H1 (cell line): ENCODE results near the gene ADORA1. TPM values are rescaled to one million over a fixed set of nuclear protein-coding genes. Genes with fewer than 3 reads are reported as not detected.

Experiments used
- CTCF ChIA-PET: fragments of 300-600 bp; sonication (Branson Sonifier 250); formaldehyde crosslinking; loops from one replicate; lab custom pipeline; 2021; ENCODE audit not compliant: partially characterized antibody; lab: Charles Lee
- POLR2A ChIA-PET: fragments of 300-600 bp; sonication (Branson Sonifier 250); formaldehyde crosslinking; loops from one replicate; lab custom pipeline; 2021; ENCODE audit warnings: inconsistent platforms; ENCODE audit not compliant: partially characterized antibody; lab: Charles Lee
- DNase-seq, 2 experiments: peaks; one replicate each; pipeline versions ENCODE4 v3.0.0 to v3.0.0-alpha.2; 2010 to 2022; ENCODE audit warnings: low spot score in 2 of 2, low read depth in 1 of 2, mixed read lengths in 1 of 2
- FAIRE-seq: peaks from 2 replicates; lab custom pipeline; 2011; peaks lifted over from hg19 to GRCh38; lab: Jason Lieb, UNC
- H2AFZ ChIP-seq: 2 replicates; pipeline ENCODE4 v1.8.1; 2012; ENCODE audit warnings: low read length, inconsistent platforms
- H2AK5ac ChIP-seq: 2 replicates; pipeline ENCODE4 v1.6.1; 2013; ENCODE audit warnings: low read depth, low read length
- H2BK120ac ChIP-seq: replicated peaks from 2 replicates; pipeline ENCODE3; 2013; ENCODE audit warnings: low read depth, low read length, inconsistent platforms
- H2BK12ac ChIP-seq: 2 replicates; pipeline ENCODE4 v1.6.1; 2013; ENCODE audit warnings: low read depth, low read length
- H2BK15ac ChIP-seq: 2 replicates; pipeline ENCODE4 v1.6.1; 2013; ENCODE audit warnings: low read length
- H2BK20ac ChIP-seq: 2 replicates; pipeline ENCODE4 v1.6.1; 2013; ENCODE audit warnings: low read length
- H2BK5ac ChIP-seq: 2 replicates; pipeline ENCODE4 v1.6.1; 2013; ENCODE audit warnings: low read depth, low read length
- H3K14ac ChIP-seq: 2 replicates; pipeline ENCODE4 v1.6.1; 2013; ENCODE audit warnings: inconsistent platforms; ENCODE audit not compliant: insufficient read length
- H3K18ac ChIP-seq: 2 replicates; pipeline ENCODE4 v1.6.1; 2013; ENCODE audit warnings: low read length; ENCODE audit errors: extremely low read depth
- H3K23ac ChIP-seq: 2 replicates; pipeline ENCODE4 v1.6.1; 2013; ENCODE audit warnings: inconsistent platforms; ENCODE audit not compliant: insufficient read length
- H3K23me2 ChIP-seq: 2 replicates; pipeline ENCODE4 v1.6.1; 2013; ENCODE audit warnings: low read depth, low read length
- H3K27ac ChIP-seq: 2 replicates; pipeline ENCODE4 v1.6.1; 2011; ENCODE audit warnings: low read depth, low read length, inconsistent platforms
- H3K27me3 ChIP-seq, 4 experiments: replicated peaks in 1 of 4; 1 replicate in 1 of 4; 2 replicates in 3 of 4; pipeline versions ENCODE4 v1.6.1 to v1.8.1; 2011 to 2013; ENCODE audit warnings: low read length in 3 of 4, mild to moderate bottlenecking in 3 of 4, inconsistent platforms in 2 of 4, mixed read lengths in 2 of 4, moderate library complexity in 1 of 4; ENCODE audit not compliant: control insufficient read depth in 3 of 4, insufficient read depth in 3 of 4; ENCODE audit errors: extremely low read depth in 1 of 4
- H3K36me3 ChIP-seq, 4 experiments: 2 replicates each; pipeline versions ENCODE4 v1.6.1 to v1.8.1; 2011 to 2013; ENCODE audit warnings: mild to moderate bottlenecking in 4 of 4, low read length in 3 of 4, moderate library complexity in 2 of 4, control low read depth in 1 of 4, inconsistent platforms in 1 of 4; ENCODE audit not compliant: insufficient read depth in 4 of 4, control insufficient read depth in 2 of 4
- H3K4ac ChIP-seq: replicated peaks from 2 replicates; pipeline ENCODE3; 2013; ENCODE audit warnings: low read length, low read depth, mixed read lengths, inconsistent platforms; ENCODE audit not compliant: insufficient read length
- H3K4me1 ChIP-seq, 4 experiments: replicated peaks in 1 of 4; 1 replicate in 1 of 4; 2 replicates in 3 of 4; pipeline versions ENCODE4 v1.6.1 to v1.8.1; 2011 to 2013; ENCODE audit warnings: low read length in 3 of 4, inconsistent platforms in 2 of 4, mixed read lengths in 1 of 4; ENCODE audit not compliant: insufficient read depth in 4 of 4, control insufficient read depth in 3 of 4
- H3K4me2 ChIP-seq, 2 experiments: 2 replicates each; pipeline versions ENCODE4 v1.6.1 to v1.8.1; 2011 to 2013; ENCODE audit warnings: low read depth in 2 of 2, low read length in 2 of 2, control low read depth in 1 of 2, inconsistent platforms in 1 of 2, mild to moderate bottlenecking in 1 of 2; ENCODE audit not compliant: insufficient read depth in 1 of 2
- H3K4me3 ChIP-seq, 4 experiments: fragments of 200-600, 300-600 bp in 1 of 4; sonication (generic), shearing (Covaris generic), sonication (Bioruptor Twin) in 1 of 4; 2 replicates each; pipeline versions ENCODE4 v1.5.1 to v1.8.1; 2011 to 2016; ENCODE audit warnings: low read length in 4 of 4, low read depth in 3 of 4, control low read depth in 2 of 4, inconsistent platforms in 2 of 4, mild to moderate bottlenecking in 2 of 4, mixed read lengths in 1 of 4, moderate library complexity in 1 of 4; ENCODE audit not compliant: insufficient read depth in 2 of 4; ENCODE audit errors: extremely low read depth in 1 of 4
- H3K56ac ChIP-seq: replicated peaks from 2 replicates; pipeline ENCODE3; 2013; ENCODE audit warnings: low read depth, mild to moderate bottlenecking, mixed read lengths, low read length, inconsistent platforms; ENCODE audit not compliant: insufficient read length
- H3K79me1 ChIP-seq: 2 replicates; pipeline ENCODE4 v1.6.1; 2013; ENCODE audit warnings: low read depth, low read length, control low read depth
- H3K79me2 ChIP-seq, 2 experiments: 2 replicates each; pipeline versions ENCODE4 v1.6.1 to v1.8.1; 2012 to 2013; ENCODE audit warnings: low read length in 2 of 2, mild to moderate bottlenecking in 2 of 2, inconsistent platforms in 1 of 2; ENCODE audit not compliant: insufficient read depth in 2 of 2, control insufficient read depth in 1 of 2
- H3K9ac ChIP-seq, 4 experiments: replicated peaks in 1 of 4; 1 replicate in 1 of 4; 2 replicates in 3 of 4; pipeline versions ENCODE4 v1.6.1 to v1.8.1; 2011 to 2013; ENCODE audit warnings: low read depth in 3 of 4, low read length in 3 of 4, control low read depth in 2 of 4, mild to moderate bottlenecking in 2 of 4, moderate library complexity in 2 of 4, inconsistent platforms in 1 of 4; ENCODE audit errors: extremely low read depth in 1 of 4
- H3K9me3 ChIP-seq, 2 experiments: 2 replicates each; pipeline versions ENCODE4 v1.6.1 to v1.8.1; 2012 to 2013; ENCODE audit warnings: mild to moderate bottlenecking in 2 of 2, moderate library complexity in 2 of 2, control low read depth in 1 of 2, inconsistent platforms in 1 of 2, low read depth in 1 of 2, low read length in 1 of 2, mixed read lengths in 1 of 2; ENCODE audit not compliant: insufficient read depth in 2 of 2
- H4K20me1 ChIP-seq, 2 experiments: replicated peaks in 1 of 2; 2 replicates each; pipeline versions ENCODE3 to v1.8.1; 2011 to 2013; ENCODE audit warnings: inconsistent platforms in 2 of 2, low read length in 2 of 2, mild to moderate bottlenecking in 1 of 2; ENCODE audit not compliant: insufficient read depth in 2 of 2, control insufficient read depth in 1 of 2
- H4K5ac ChIP-seq: 2 replicates; pipeline ENCODE4 v1.6.1; 2013; ENCODE audit warnings: low read length, low read depth, mixed read lengths, inconsistent platforms; ENCODE audit not compliant: insufficient read length
- H4K8ac ChIP-seq: 2 replicates; pipeline ENCODE4 v1.8.0; 2013; ENCODE audit warnings: mild to moderate bottlenecking, moderate library complexity, low read length, inconsistent platforms; ENCODE audit not compliant: insufficient read depth; ENCODE audit errors: extremely low read depth
- H4K91ac ChIP-seq: replicated peaks from 2 replicates; pipeline ENCODE3; 2013; ENCODE audit warnings: low read length, mixed read lengths, inconsistent platforms; ENCODE audit not compliant: insufficient read length
- ASH2L ChIP-seq: fragments of 200-600, 300-600 bp; sonication (generic); IDR thresholded peaks from one replicate; pipeline ENCODE4 v1.7.1; 2017; ENCODE audit warnings: low read length
- CBX8 ChIP-seq: fragments of 300-800, 300-1000 bp; sonication (generic); IDR thresholded peaks from 2 replicates; pipeline ENCODE4 v1.7.1; 2016; ENCODE audit warnings: low read depth, low read length, borderline replicate concordance
- GABPA ChIP-seq: IDR thresholded peaks from 2 replicates; pipeline ENCODE4 v1.6.1; 2011; ENCODE audit warnings: mild to moderate bottlenecking, low read length, moderate library complexity, borderline replicate concordance; ENCODE audit not compliant: insufficient read depth
- JUND ChIP-seq: IDR thresholded peaks from 2 replicates; pipeline ENCODE4 v1.6.1; 2011; ENCODE audit warnings: mild to moderate bottlenecking, improper control_type of control experiment, low read length
- NANOG ChIP-seq: IDR thresholded peaks from 2 replicates; pipeline ENCODE4 v1.6.1; 2011; ENCODE audit warnings: low read length, low read depth, mild to moderate bottlenecking, inconsistent platforms; ENCODE audit not compliant: insufficient read depth, poor library complexity, severe bottlenecking
- RNF2 ChIP-seq: fragments of 200-900, 300-1000 bp; sonication (generic); IDR thresholded peaks from 2 replicates; pipeline ENCODE4 v1.7.1; 2016; ENCODE audit warnings: borderline replicate concordance, low read depth, mild to moderate bottlenecking, antibody characterized with exemption, low read length; ENCODE audit not compliant: poor library complexity, severe bottlenecking; ENCODE audit errors: missing control alignments
- SAP30 ChIP-seq: fragments of 300-600 bp; sonication (generic); IDR thresholded peaks from 2 replicates; pipeline ENCODE4 v1.7.1; 2012; ENCODE audit warnings: low read length, moderate library complexity, mild to moderate bottlenecking, inconsistent platforms; ENCODE audit not compliant: insufficient read depth, insufficient replicate concordance
- SP1 ChIP-seq: IDR thresholded peaks from 2 replicates; pipeline ENCODE4 v1.6.1; 2011; ENCODE audit warnings: low read depth, low read length
- WGBS, 2 experiments: shearing (Covaris generic) in 1 of 2; methylation state at CpG; one replicate each; pipeline versions ENCODE4 v1.1.6 to v1.1.7; 2013 to 2015; ENCODE audit warnings: low lambda C conversion rate in 2 of 2, mixed read lengths in 2 of 2, inconsistent platforms in 1 of 2, low coverage in 1 of 2, missing lambda C conversion rate in 1 of 2; ENCODE audit not compliant: insufficient replicate concordance in 2 of 2, insufficient coverage in 1 of 2, insufficient read length in 1 of 2; ENCODE audit errors: extremely low coverage in 1 of 2, missing lambda C conversion rate in 1 of 2; 5-methylcytosine and 5-hydroxymethylcytosine counted together
- polyA plus RNA-seq, 7 experiments: library from polyadenylated mRNA; depleted of rRNA in 3 of 7; stranded (reverse) in 5 of 7; unstranded in 2 of 7; fragments of >200 nt in 5 of 7; fragments of 200-250 nt in 2 of 7; gene quantifications; 1 replicate in 5 of 7; 2 replicates in 1 of 7; 4 replicates in 1 of 7; pipeline versions ENCODE4 v1.2.1 to v1.2.3, GENCODE V29; 2011 to 2013; ENCODE audit warnings: missing spikeins in 2 of 7, mixed read lengths in 2 of 7
- total RNA-seq: library from RNA; stranded (reverse); fragmentation: NEBNext Ultra II Directional; extraction: Animal tissue kit (Norgen Biotek cat#: 25700); gene quantifications from 2 replicates; pipeline ENCODE4 v1.2.1, GENCODE V29; 2021
- TF ChIP-seq, protein P1 (sequence below): IDR thresholded peaks from 2 replicates; pipeline ENCODE4 v1.6.1; 2011; ENCODE audit warnings: low read length, improper control_type of control experiment

Gene ADORA1
- total and polyA plus RNA-seq, 2 of the 8 experiments (the other 6 are each of a cell fraction or from before 2014, with no cell fraction given) = 3.3 to 6.7 TPM

DNA sequence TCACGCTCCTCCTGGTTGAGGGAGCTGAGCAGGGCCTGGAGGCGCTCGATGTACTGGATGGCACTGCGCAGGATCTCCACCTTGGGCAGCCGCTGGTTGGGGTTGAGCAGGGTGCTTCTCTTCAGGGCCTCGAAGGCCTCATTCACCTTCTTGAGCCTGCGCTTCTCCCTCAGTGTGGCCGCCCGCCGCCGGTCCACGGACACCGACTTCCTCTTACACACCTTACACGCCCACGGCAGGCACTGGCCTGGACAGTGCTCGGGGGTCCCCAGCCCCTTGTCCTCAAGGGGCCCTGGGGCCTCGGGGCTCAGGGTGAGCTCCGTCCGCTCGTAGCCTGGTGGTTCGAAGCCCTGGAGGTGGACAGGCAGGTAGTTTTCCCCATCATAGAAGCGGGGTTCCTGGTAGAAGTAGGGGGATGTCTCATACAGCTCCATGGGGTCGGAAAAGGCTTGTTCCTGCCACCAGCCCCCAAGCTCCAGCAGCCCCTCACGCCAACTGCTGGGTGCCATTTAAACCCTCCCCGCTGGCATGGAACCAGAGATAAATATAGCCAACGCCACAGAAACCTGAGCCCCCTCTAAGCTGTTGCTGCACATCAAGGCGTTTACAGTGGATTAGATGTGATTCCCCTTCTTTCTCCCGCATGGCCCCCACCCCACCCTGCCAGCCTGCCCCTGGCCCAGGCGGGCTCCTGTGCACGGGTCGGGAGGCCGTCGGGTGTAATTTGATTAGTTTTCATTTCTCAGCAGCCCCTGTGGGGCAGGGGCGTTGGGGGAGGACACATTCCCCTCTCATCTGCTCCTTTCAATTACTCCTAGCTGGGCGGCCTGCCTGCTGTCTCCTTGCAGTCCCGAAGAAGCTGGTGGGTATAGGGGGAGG, 41.8 kb upstream of the ADORA1 start, which contains the start of gene MYOG:
Gene MYOG (minus strand): TSS at position 485 of the 879 bp plus-strand sequence. CDS start 51 bp downstream, at position 434.
- Histone ChIP-seq H2BK20ac (no peak within 1 kb of the TSS), H3K14ac (no peak within 1 kb of the TSS), H3K4me1 (peaks cover 9 to 14% (median 11%) of the 10 kb centered on the region in 4 experiments), H3K9me3 (no peaks in the 10 kb centered on the region), H4K91ac (no peak within 1 kb of the TSS), H2AFZ (no peak within 1 kb of the TSS), H3K4me3 (no peak within 1 kb of the TSS), H3K36me3 (no peaks in the 10 kb centered on the region), H3K9ac (no peak within 1 kb of the TSS), H3K18ac (no peak within 1 kb of the TSS), H3K27me3 (0 out of 7 replicates have a peak, but pooled peaks cover 0 to 2% (median 0%) of the 10 kb centered on the region in 4 experiments), H4K8ac (no peak within 1 kb of the TSS; the same call in 1 of the 2 replicates), H3K4me2 (no peak within 1 kb of the TSS), H3K23me2 (no peaks in the 10 kb centered on the region; the same call in 1 of the 2 replicates), H3K56ac (no peak within 1 kb of the TSS), H2BK12ac (no peak within 1 kb of the TSS), H3K27ac (no peak within 1 kb of the TSS), H2BK5ac (0 out of 2 replicates have a peak within 1 kb of the TSS, but pooled peaks have one; percentile 13), H2BK120ac (no peak within 1 kb of the TSS), H3K79me2 (no peaks in the 10 kb centered on the region), H3K79me1 (no peaks in the 10 kb centered on the region), H4K20me1 (no peaks in the 10 kb centered on the region), H2AK5ac (no peak within 1 kb of the TSS), H3K4ac (no peak within 1 kb of the TSS), H4K5ac (no peak within 1 kb of the TSS), H2BK15ac (no peak within 1 kb of the TSS), H3K23ac (no peak within 1 kb of the TSS)
- WGBS, 2 experiments = 89% methylated on average over 34 of the region's 36 CpGs; no CpG with 5 or more reads in 1 of the 2 experiments
- ChIA-PET POLR2A (interaction anchor here (0.8 to 1.7 kb wide), 2 partner anchors 9 to 10 kb away, joined by 3 to 4 read pairs; no protein-coding TSS in a partner anchor), CTCF (interaction anchor here (1.1 to 16.4 kb wide), 18 partner anchors 8 to 183 kb away, joined by 3 to 275 read pairs (median 26); partner anchors contain the start of genes ADORA1 and CHIT1)
- FAIRE-seq (no peak), DNase-seq (peak in 1 of 2 experiments; percentile 45)
- TF ChIP-seq CBX8 = no peak
- no peak for TF ChIP-seq SP1
- TF ChIP-seq ASH2L = no peak
- no peak for TF ChIP-seq JUND
- TF ChIP-seq, protein P1, sequence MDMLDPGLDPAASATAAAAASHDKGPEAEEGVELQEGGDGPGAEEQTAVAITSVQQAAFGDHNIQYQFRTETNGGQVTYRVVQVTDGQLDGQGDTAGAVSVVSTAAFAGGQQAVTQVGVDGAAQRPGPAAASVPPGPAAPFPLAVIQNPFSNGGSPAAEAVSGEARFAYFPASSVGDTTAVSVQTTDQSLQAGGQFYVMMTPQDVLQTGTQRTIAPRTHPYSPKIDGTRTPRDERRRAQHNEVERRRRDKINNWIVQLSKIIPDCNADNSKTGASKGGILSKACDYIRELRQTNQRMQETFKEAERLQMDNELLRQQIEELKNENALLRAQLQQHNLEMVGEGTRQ = no peak
- no peak for TF ChIP-seq GABPA
- no peak for TF ChIP-seq SAP30
- TF ChIP-seq RNF2 = no peak
- no peak for TF ChIP-seq NANOG
